ENCODE data around the gene PRICKLE2. TPM values are rescaled to one million over a fixed set of nuclear protein-coding genes. Genes with fewer than 3 reads are reported as not detected.

The PRICKLE2 gene
- total RNA-seq, 2 donors from 2014 or later = 27.9 to 42.3 TPM

- DNase-seq (ENCODE audit: low spot score) (peak; percentile 22), ATAC-seq (ENCODE audit: insufficient number of reproducible peaks, low FRiP score, low read depth) (peak; percentile 75)
- no peaks in the 10 kb centered on the region for H3K36me3 ChIP-seq
- peaks cover 18 to 61% of the 10 kb centered on the region in 2 donors for H3K4me1 ChIP-seq (ENCODE audit: control insufficient read depth in 1 of 2, low read depth in 2 of 2)
- peak overlapping the region in 1 of 2 donors; percentile 47 for H3K27ac ChIP-seq
- TF ChIP-seq CTCF (IDR thresholded peaks at IDR 0.05) = no peak
- H3K27me3 ChIP-seq (replicated peaks; ENCODE audit: insufficient read depth) = no peaks in the 10 kb centered on the region
- H3K4me3 ChIP-seq = no peak overlapping the region
- no peaks in the 10 kb centered on the region for H3K9me3 ChIP-seq
Observed at GRCh38 chr3:64188810-64189560, 36.3 kb downstream of the PRICKLE2 start.

- ATAC-seq (ENCODE audit: insufficient number of reproducible peaks, low FRiP score, low read depth) (peak; percentile 60), DNase-seq (ENCODE audit: low spot score) (no peak)
- Histone ChIP-seq H3K9me3 (no peaks in the 10 kb centered on the region), H3K27ac (peak overlapping the region; percentile 47 to 59), H3K27me3 (replicated peaks; ENCODE audit: insufficient read depth) (no peaks in the 10 kb centered on the region), H3K4me3 (no peak overlapping the region), H3K36me3 (no peaks in the 10 kb centered on the region), H3K4me1 (ENCODE audit: control insufficient read depth in 1 of 2, low read depth in 2 of 2) (peaks cover 18 to 62% of the 10 kb centered on the region in 2 donors)
- TF ChIP-seq CTCF (IDR thresholded peaks at IDR 0.05) = no peak
Observed at GRCh38 chr3:64187065-64187959, 38.0 kb downstream of the PRICKLE2 start.

- no peaks in the 10 kb centered on the region for H3K9me3 ChIP-seq
- no peak for TF ChIP-seq CTCF (IDR thresholded peaks at IDR 0.05)
- H3K36me3 ChIP-seq = no peaks in the 10 kb centered on the region
- no peak overlapping the region for H3K4me3 ChIP-seq
- no peaks in the 10 kb centered on the region for H3K27me3 ChIP-seq (replicated peaks; ENCODE audit: insufficient read depth)
- peak overlapping the region; percentile 47 to 59 for H3K27ac ChIP-seq
- peaks cover 18 to 62% of the 10 kb centered on the region in 2 donors for H3K4me1 ChIP-seq (ENCODE audit: control insufficient read depth in 1 of 2, low read depth in 2 of 2)
- no peak for DNase-seq (ENCODE audit: low spot score)
- no peak for ATAC-seq (ENCODE audit: insufficient number of reproducible peaks, low FRiP score, low read depth)
Observed at GRCh38 chr3:64186667-64187064, 38.6 kb downstream of the PRICKLE2 start.

GRCh38 chr3:64185436-64185835, 39.8 kb downstream of the PRICKLE2 start:
- no peak for TF ChIP-seq CTCF (IDR thresholded peaks at IDR 0.05)
- ATAC-seq (ENCODE audit: insufficient number of reproducible peaks, low FRiP score, low read depth) = no peak
- no peak overlapping the region for H3K4me3 ChIP-seq
- H3K36me3 ChIP-seq = no peaks in the 10 kb centered on the region
- no peaks in the 10 kb centered on the region for H3K27me3 ChIP-seq (replicated peaks; ENCODE audit: insufficient read depth)
- no peaks in the 10 kb centered on the region for H3K9me3 ChIP-seq
- no peak for DNase-seq (ENCODE audit: low spot score)
- H3K4me1 ChIP-seq (ENCODE audit: control insufficient read depth in 1 of 2, low read depth in 2 of 2) = peaks cover 18 to 62% of the 10 kb centered on the region in 2 donors
- H3K27ac ChIP-seq = peak overlapping the region; percentile 12 to 15

- Histone ChIP-seq H3K4me1 (ENCODE audit: control insufficient read depth in 1 of 2, low read depth in 2 of 2) (peaks cover 18 to 56% of the 10 kb centered on the region in 2 donors), H3K27ac (peak overlapping the region; percentile 6 to 15)
- no peak for TF ChIP-seq CTCF (IDR thresholded peaks at IDR 0.05)
Observed at GRCh38 chr3:64184621-64185020, 40.6 kb downstream of the PRICKLE2 start.

More at GRCh38 chr3:64184621-64185020, 40.6 kb downstream of the PRICKLE2 start:
- DNase-seq (ENCODE audit: low spot score) (no peak), ATAC-seq (ENCODE audit: insufficient number of reproducible peaks, low FRiP score, low read depth) (no peak)
- Histone ChIP-seq H3K9me3 (no peaks in the 10 kb centered on the region), H3K4me3 (no peak overlapping the region), H3K27me3 (replicated peaks; ENCODE audit: insufficient read depth) (no peaks in the 10 kb centered on the region), H3K36me3 (no peaks in the 10 kb centered on the region)

All from thoracic aorta (tissue), 2 donors.